Left lung (tissue), 10 donors: ENCODE results near the gene RTN4RL1. TPM values are rescaled to one million over a fixed set of nuclear protein-coding genes. Genes with fewer than 3 reads are reported as not detected.

Experiments used
- ATAC-seq: fragments of 200-7000 bp; cut with Tn5 transposase; one replicate; pipeline ENCODE4 v1.9.1; 2020; ENCODE audit warnings: moderate library complexity
- DNase-seq, 4 donors: peaks; one replicate each; pipeline ENCODE4 v3.0.0-alpha.2; 2013 to 2020
- H3K27ac ChIP-seq, 2 donors: fragments of 200-600 bp; sonication (generic) in 1 of 2; one replicate each; pipeline versions ENCODE4 v1.5.0 to v1.8.0; 2020 to 2021
- H3K27me3 ChIP-seq, 2 donors: fragments of 200-600 bp; sonication (generic) in 1 of 2; one replicate each; pipeline versions ENCODE4 v1.5.0 to v1.8.0; 2020 to 2021
- H3K36me3 ChIP-seq, 2 donors: fragments of 200-600 bp; sonication (generic) in 1 of 2; one replicate each; pipeline versions ENCODE4 v1.5.0 to v1.8.0; 2020 to 2021
- H3K4me1 ChIP-seq, 2 donors: fragments of 200-600 bp; one replicate each; pipeline ENCODE4 v1.8.0; 2021
- H3K4me3 ChIP-seq, 2 donors: fragments of 200-600 bp; sonication (generic) in 1 of 2; one replicate each; pipeline versions ENCODE4 v1.5.0 to v1.8.0; 2020 to 2021; ENCODE audit warnings: mild to moderate bottlenecking in 1 of 2
- H3K9me3 ChIP-seq, 2 donors: fragments of 200-600 bp; sonication (generic) in 1 of 2; one replicate each; pipeline versions ENCODE4 v1.5.0 to v1.8.0; 2020 to 2021
- CTCF ChIP-seq, 2 donors: fragments of 200-600 bp; sonication (generic) in 1 of 2; IDR thresholded peaks; one replicate each; pipeline versions ENCODE4 v1.5.0 to v1.8.0; 2021; ENCODE audit warnings: antibody characterized with exemption in 2 of 2
- intact Hi-C, 2 donors: fragments of 100-400 bp; cut with DNase I; formaldehyde crosslinking; loops; one replicate each; pipeline versions ENCODE4 v1.11.2 to v1.14.2; 2022
- polyA plus RNA-seq, 6 donors: library from polyadenylated mRNA; unstranded; fragments of 120-200 nt; gene quantifications; one replicate each; pipeline ENCODE4 v1.2.1, GENCODE V29; 2013; ENCODE audit not compliant: insufficient read length in 6 of 6
- total RNA-seq, 2 donors: library from RNA; stranded (reverse); fragmentation: NEBNext Ultra II Directional; extraction: Animal tissue kit (Norgen Biotek cat#: 25700); gene quantifications; one replicate each; pipeline ENCODE4 v1.2.1, GENCODE V29; 2021
- donor health status: DM: no; HTN: yes; CAD: no.
- donor health status: DM: no; HTN: no; CAD: no.

RTN4RL1 gene
- total and polyA plus RNA-seq, 8 donors, result 0.34 to 5.1 (median 0.51) TPM

- intact Hi-C loops, result no loop called here
- peak in 1 of 4 donors; percentile 36 for DNase-seq
- ATAC-seq, result no peak
- Histone ChIP-seq H3K4me3 (no peak overlapping the region), H3K27ac (no peak overlapping the region), H3K27me3 (peaks cover 17 to 68% of the 10 kb centered on the region in 2 donors), H3K4me1 (no peaks in the 10 kb centered on the region), H3K9me3 (no peaks in the 10 kb centered on the region), H3K36me3 (no peaks in the 10 kb centered on the region)
- TF ChIP-seq CTCF (IDR thresholded peaks at IDR 0.05), result no peak
Observed at GRCh38 chr17:1914661-1915083, 110.5 kb downstream of the RTN4RL1 start.

- no peaks in the 10 kb centered on the region for H3K9me3 ChIP-seq
- no peaks in the 10 kb centered on the region for H3K36me3 ChIP-seq
- TF ChIP-seq CTCF (IDR thresholded peaks at IDR 0.05), result no peak
- no peak overlapping the region for H3K27ac ChIP-seq
- ATAC-seq (no peak), DNase-seq (no peak)
- peaks cover 17 to 78% of the 10 kb centered on the region in 2 donors for H3K27me3 ChIP-seq
- intact Hi-C loops, result no loop called here
- peaks cover 0 to 4% of the 10 kb centered on the region in 2 donors for H3K4me1 ChIP-seq
- H3K4me3 ChIP-seq, result no peak overlapping the region
Observed at GRCh38 chr17:1913702-1914101, 111.4 kb downstream of the RTN4RL1 start.

- Histone ChIP-seq H3K27ac (no peak overlapping the region), H3K27me3 (peaks cover 32 to 93% of the 10 kb centered on the region in 2 donors), H3K4me3 (no peak overlapping the region), H3K9me3 (no peaks in the 10 kb centered on the region), H3K4me1 (peaks cover 4 to 14% of the 10 kb centered on the region in 2 donors), H3K36me3 (no peaks in the 10 kb centered on the region)
- TF ChIP-seq CTCF (IDR thresholded peaks at IDR 0.05), result no peak
- intact Hi-C loops, result no loop called here
- peak in 1 of 4 donors; percentile 10 for DNase-seq
- no peak for ATAC-seq
Observed at GRCh38 chr17:1912146-1912545, 113.0 kb downstream of the RTN4RL1 start.

GRCh38 chr17:1909985-1910384 is 115.1 kb downstream of the RTN4RL1 start:
- no peak for TF ChIP-seq CTCF (IDR thresholded peaks at IDR 0.05)
- Histone ChIP-seq H3K36me3 (no peaks in the 10 kb centered on the region), H3K4me3 (no peak overlapping the region), H3K27me3 (peaks cover 46 to 98% of the 10 kb centered on the region in 2 donors), H3K9me3 (no peaks in the 10 kb centered on the region), H3K4me1 (peaks cover 4 to 14% of the 10 kb centered on the region in 2 donors), H3K27ac (no peak overlapping the region)
- DNase-seq (no peak), ATAC-seq (no peak)
- intact Hi-C loops, result loop anchor here in 1 of 2 donors (5.0 kb wide), 1 partner anchor 117 kb away; the partner anchor contains the start of gene RTN4RL1

GRCh38 chr17:1908699-1909309 is 116.3 kb downstream of the RTN4RL1 start:
- intact Hi-C loops, result loop anchor here in 1 of 2 donors (5.0 kb wide), 1 partner anchor 118 kb away; the partner anchor contains the start of gene RTN4RL1
- Histone ChIP-seq H3K27ac (no peak overlapping the region), H3K4me1 (peaks cover 4 to 14% of the 10 kb centered on the region in 2 donors), H3K9me3 (no peaks in the 10 kb centered on the region), H3K4me3 (peak overlapping the region in 1 of 2 donors; percentile 10), H3K36me3 (no peaks in the 10 kb centered on the region), H3K27me3 (peaks cover 48 to 98% of the 10 kb centered on the region in 2 donors)
- peak; percentile 66 to 70 for TF ChIP-seq CTCF (IDR thresholded peaks at IDR 0.05)
- DNase-seq (peak; percentile 36 to 87 (median 71)), ATAC-seq (peak; percentile 96)
